B cell (primary cell): ENCODE measurements around the gene NRIP3. TPM values are rescaled to one million over a fixed set of nuclear protein-coding genes. Genes with fewer than 3 reads are reported as not detected.
A peak's percentile ranks its signal among the peaks of the same experiment; 100 is the strongest.

ENCODE experiments used
- ATAC-seq: fragments of 200-7000 bp; cut with Tn5 transposase; one replicate; pipeline ENCODE4 v1.10.0; 2021; ENCODE audit warnings: low read depth, mild to moderate bottlenecking, moderate number of reproducible peaks, moderate library complexity
- CTCF ChIA-PET: fragments of 350-600 bp; sonication (Branson Sonifier 250); formaldehyde crosslinking; loops from one replicate; lab custom pipeline; 2021; ENCODE audit warnings: antibody characterized with exemption, inconsistent platforms; lab: Charles Lee
- POLR2A ChIA-PET: fragments of 350-600 bp; sonication (Branson Sonifier 250); formaldehyde crosslinking; loops from one replicate; lab custom pipeline; 2021; ENCODE audit warnings: antibody characterized with exemption; lab: Charles Lee
- DNase-seq: peaks from one replicate; pipeline ENCODE4 v3.0.0; 2013
- H2AFZ ChIP-seq: 2 replicates; pipeline ENCODE4 v1.6.1; 2012; ENCODE audit warnings: mild to moderate bottlenecking, low read depth, low read length; ENCODE audit not compliant: insufficient read depth, poor library complexity, severe bottlenecking
- H3K27ac ChIP-seq, 2 donors: 1 replicate in 1 of 2; 2 replicates in 1 of 2; pipeline ENCODE4 v1.5.1; 2012 to 2013; ENCODE audit warnings: low read length in 2 of 2, mild to moderate bottlenecking in 2 of 2, moderate library complexity in 1 of 2
- H3K27me3 ChIP-seq, 4 experiments: fragments of 200-600 bp in 1 of 4; sonication (generic) in 1 of 4; replicated peaks in 1 of 4; 1 replicate in 2 of 4; 2 replicates in 2 of 4; pipeline versions ENCODE4 v1.6.1 to v1.7.0; 2013 to 2016; ENCODE audit warnings: low read length in 3 of 4, mild to moderate bottlenecking in 2 of 4, mixed read lengths in 1 of 4, moderate library complexity in 1 of 4; ENCODE audit not compliant: insufficient read depth in 4 of 4, control insufficient read depth in 3 of 4; ENCODE audit errors: control extremely low read depth in 1 of 4
- H3K36me3 ChIP-seq, 2 experiments: replicated peaks in 1 of 2; 1 replicate in 1 of 2; 2 replicates in 1 of 2; pipeline versions ENCODE4 v1.6.1 to v1.7.1; 2013; ENCODE audit warnings: low read length in 1 of 2; ENCODE audit not compliant: insufficient read depth in 2 of 2, control insufficient read depth in 1 of 2; ENCODE audit errors: control extremely low read depth in 1 of 2, extremely low read depth in 1 of 2
- H3K4me1 ChIP-seq, 2 donors: fragments of 200-600 bp in 1 of 2; sonication (generic) in 1 of 2; 1 replicate in 1 of 2; 2 replicates in 1 of 2; pipeline versions ENCODE4 v1.5.1 to v1.6.1; 2013 to 2017; ENCODE audit warnings: low read length in 2 of 2; ENCODE audit not compliant: control insufficient read depth in 2 of 2, insufficient read depth in 2 of 2
- H3K4me2 ChIP-seq: replicated peaks from 2 replicates; pipeline ENCODE3; 2012; ENCODE audit warnings: mild to moderate bottlenecking, low read depth, low read length; ENCODE audit not compliant: poor library complexity, severe bottlenecking
- H3K4me3 ChIP-seq, 5 experiments: fragments of 200-600 bp in 1 of 5; sonication (generic) in 1 of 5; 1 replicate in 3 of 5; 2 replicates in 2 of 5; pipeline versions ENCODE4 v1.5.1 to v1.7.0; 2011 to 2016; ENCODE audit warnings: low read length in 4 of 5, mild to moderate bottlenecking in 4 of 5, low read depth in 2 of 5, control low read depth in 1 of 5, moderate library complexity in 1 of 5; ENCODE audit not compliant: insufficient read depth in 1 of 5; ENCODE audit errors: control extremely low read depth in 1 of 5, extremely low read depth in 1 of 5
- H3K79me2 ChIP-seq: fragments of 200-600 bp; sonication (generic); one replicate; pipeline ENCODE4 v1.6.0; 2016; ENCODE audit warnings: low read length; ENCODE audit not compliant: control insufficient read depth, insufficient read depth
- H3K9ac ChIP-seq: fragments of 200-600 bp; sonication (generic); 2 replicates; pipeline ENCODE4 v1.6.1; 2017; ENCODE audit warnings: mild to moderate bottlenecking, low read length, moderate library complexity
- H3K9me3 ChIP-seq, 3 donors: one replicate each; pipeline versions ENCODE4 v1.6.1 to v1.7.1; 2013; ENCODE audit warnings: low read length in 2 of 3; ENCODE audit not compliant: control insufficient read depth in 2 of 3, insufficient read depth in 1 of 3; ENCODE audit errors: control extremely low read depth in 1 of 3
- H4K20me1 ChIP-seq: 2 replicates; pipeline ENCODE4 v1.6.0; 2012; ENCODE audit warnings: mild to moderate bottlenecking, low read length; ENCODE audit not compliant: insufficient read depth, control insufficient read depth, poor library complexity, severe bottlenecking
- H3K27ac Mint-ChIP-seq: one replicate; pipeline ENCODE4 v1.8.0; 2021; ENCODE audit warnings: mixed read lengths
- H3K27me3 Mint-ChIP-seq: one replicate; pipeline ENCODE4 v1.8.0; 2021; ENCODE audit warnings: mixed read lengths
- H3K4me1 Mint-ChIP-seq: one replicate; pipeline ENCODE4 v1.8.0; 2021; ENCODE audit warnings: mixed read lengths
- H3K4me3 Mint-ChIP-seq: one replicate; pipeline ENCODE4 v1.8.0; 2021; ENCODE audit warnings: mixed read lengths
- H3K9me3 Mint-ChIP-seq: one replicate; pipeline ENCODE4 v1.8.0; 2022; ENCODE audit warnings: mixed read lengths; ENCODE audit not compliant: insufficient read depth
- CTCF ChIP-seq: fragments of 200-600 bp; IDR thresholded peaks from one replicate; pipeline ENCODE4 v1.8.0; 2022; ENCODE audit warnings: antibody characterized with exemption, mild to moderate bottlenecking
- EZH2 ChIP-seq: IDR thresholded peaks from 2 replicates; pipeline ENCODE4 v1.6.1; 2012; ENCODE audit warnings: borderline replicate concordance, low read depth, mild to moderate bottlenecking, moderate library complexity, low read length; ENCODE audit not compliant: insufficient read depth, poor library complexity, severe bottlenecking
- WGBS: methylation state at CpG from one replicate; pipeline ENCODE4 v1.1.5; 2013; ENCODE audit warnings: missing lambda C conversion rate; ENCODE audit not compliant: insufficient coverage; 5-methylcytosine and 5-hydroxymethylcytosine counted together
- intact Hi-C: fragments of 100-400 bp; cut with micrococcal nuclease; formaldehyde crosslinking; loops from one replicate; pipeline ENCODE4 v1.10.0; 2022
- polyA plus RNA-seq: library from polyadenylated mRNA; depleted of rRNA; stranded (reverse); fragments of >200 nt; gene quantifications from 2 replicates; pipeline ENCODE4 v1.2.3, GENCODE V29; 2012
- total RNA-seq, 2 donors: library from RNA; stranded (reverse); fragments of 120-200 nt in 1 of 2; gene quantifications; 1 replicate in 1 of 2; 2 replicates in 1 of 2; pipeline versions ENCODE4 v1.2.3 to v1.2.4, GENCODE V29; 2013 to 2022

NRIP3 gene
- total and polyA plus RNA-seq, 2 donors (not counting 1 experiment from before 2014, with no cell fraction given) = 0.13 to 0.59 TPM

GRCh38 chr11:9005087-9005486 is 1.3 kb upstream of the NRIP3 start:
- Mint-ChIP-seq H3K27ac (no peak overlapping the region), H3K4me1 (peaks cover 16% of the 10 kb centered on the region), H3K27me3 (peaks cover 39% of the 10 kb centered on the region), H3K9me3 (no peaks in the 10 kb centered on the region), H3K4me3 (peak overlapping the region; percentile 74)
- Histone ChIP-seq H3K4me3 (no peak overlapping the region), H3K79me2 (no peaks in the 10 kb centered on the region), H3K9ac (no peak overlapping the region), H3K36me3 (no peaks in the 10 kb centered on the region), H4K20me1 (no peaks in the 10 kb centered on the region), H3K9me3 (peaks cover 0 to 12% (median 2%) of the 10 kb centered on the region in 3 donors), H2AFZ (no peak overlapping the region), H3K27ac (no peak overlapping the region), H3K27me3 (peaks cover 2 to 54% (median 43%) of the 10 kb centered on the region in 4 experiments), H3K4me2 (no peak overlapping the region), H3K4me1 (peaks cover 18 to 19% of the 10 kb centered on the region in 2 donors)
- POLR2A ChIA-PET = no interaction called here
- DNase-seq (no peak), ATAC-seq (no peak)
- intact Hi-C loops = loop anchor here (2.0 kb wide), 1 partner anchor 40 kb away; the partner anchor contains the start of gene TMEM9B
- WGBS = 86% methylated on average over 4 of the region's 4 CpGs
- no peak for TF ChIP-seq CTCF
- TF ChIP-seq EZH2 = no peak
- CTCF ChIA-PET = interaction anchor here (3.7 kb wide), 1 partner anchor 11 kb away, joined by 17 read pairs; no protein-coding TSS in a partner anchor

- peak overlapping the region; percentile 74 for H3K4me3 Mint-ChIP-seq
- no peak for DNase-seq
- H3K4me1 ChIP-seq = peaks cover 18 to 19% of the 10 kb centered on the region in 2 donors
- peak overlapping the region; percentile 66 for H3K9ac ChIP-seq
- no peaks in the 10 kb centered on the region for H3K79me2 ChIP-seq
- TF ChIP-seq CTCF (no peak), EZH2 (peak; percentile 67)
- H3K27ac ChIP-seq = no peak overlapping the region
- H3K27ac Mint-ChIP-seq = no peak overlapping the region
- H3K4me2 ChIP-seq = peak overlapping the region; percentile 94
- peak; percentile 18 for ATAC-seq
- H3K27me3 Mint-ChIP-seq = peaks cover 45% of the 10 kb centered on the region
- H3K9me3 ChIP-seq = peaks cover 0 to 12% (median 0%) of the 10 kb centered on the region in 3 donors
- CTCF ChIA-PET = interaction anchor here (1.2 to 3.7 kb wide), 2 partner anchors 11 to 12 kb away, joined by 7 to 17 read pairs; no protein-coding TSS in a partner anchor
- H4K20me1 ChIP-seq = no peaks in the 10 kb centered on the region
- H3K27me3 ChIP-seq = peaks cover 2 to 56% (median 45%) of the 10 kb centered on the region in 4 experiments
- intact Hi-C loops = loop anchor here (2.0 kb wide), 1 partner anchor 40 kb away; the partner anchor contains the start of gene TMEM9B
- H3K4me3 ChIP-seq = peak overlapping the region in 4 of 5 experiments; percentile 23 to 60 (median 55)
- H3K9me3 Mint-ChIP-seq = no peaks in the 10 kb centered on the region
- H3K4me1 Mint-ChIP-seq = peaks cover 16% of the 10 kb centered on the region
- WGBS = 10% methylated on average over 63 of the region's 69 CpGs
- H2AFZ ChIP-seq = peak overlapping the region; percentile 79
- no peaks in the 10 kb centered on the region for H3K36me3 ChIP-seq
- POLR2A ChIA-PET = no interaction called here
These were observed 554 bp upstream of the NRIP3 start for GRCh38 chr11:9004183-9004926.
